C4-2B (cell line): ENCODE data around the gene TMTC2.

Experiments used
- CTCF ChIP-seq: fragments of 450-650 bp; conservative IDR thresholded peaks from 2 replicates; pipeline ENCODE4 v1.5.1; 2017; ENCODE audit warnings: mild to moderate bottlenecking
- ZFX ChIP-seq: fragments of 450-650 bp; IDR thresholded peaks from 2 replicates; pipeline ENCODE4 v1.6.1; 2017

- no peak for TF ChIP-seq CTCF
- no peak for TF ChIP-seq ZFX
These were observed 428.3 kb downstream of the TMTC2 start for GRCh38 chr12:83114966-83115365.
